GM19452 (cell line): ENCODE results near the gene SETDB2.

ENCODE experiments used
- ATAC-seq: cut with Tn5 transposase; IDR thresholded peaks from one replicate; pipeline ENCODE4 v1.9.1; 2021; ENCODE audit not compliant: unreplicated experiment

The SETDB2 gene

GRCh38 chr13:49528161-49528560 lies 84.1 kb downstream of the SETDB2 start:
- ATAC-seq = no peak

GRCh38 chr13:49530457-49530856 lies 86.4 kb downstream of the SETDB2 start:
- peak; percentile 69 for ATAC-seq

GRCh38 chr13:49532593-49532992 lies 88.5 kb downstream of the SETDB2 start:
- no peak for ATAC-seq

GRCh38 chr13:49533011-49533410 lies 88.9 kb downstream of the SETDB2 start:
- no peak for ATAC-seq

GRCh38 chr13:49533591-49534269 lies 89.7 kb downstream of the SETDB2 start:
- ATAC-seq = no peak

GRCh38 chr13:49536144-49536873 lies 92.2 kb downstream of the SETDB2 start:
- ATAC-seq = no peak

GRCh38 chr13:49538404-49538803 lies 94.3 kb downstream of the SETDB2 start:
- no peak for ATAC-seq

- no peak for ATAC-seq
Measured at GRCh38 chr13:49539313-49539712, 95.2 kb downstream of the SETDB2 start.

- ATAC-seq = no peak
Measured at GRCh38 chr13:49539746-49540145, 95.7 kb downstream of the SETDB2 start.

- ATAC-seq = no peak
Measured at GRCh38 chr13:49540552-49540951, 96.5 kb downstream of the SETDB2 start.

GRCh38 chr13:49543656-49544055 lies 99.6 kb downstream of the SETDB2 start:
- ATAC-seq = no peak
